ENCODE data around the gene ATRIP.

The ATRIP gene

GRCh38 chr3:48425281-48425812, 21.2 kb upstream of the ATRIP start:
- no peak for DNase-seq

- no peak for DNase-seq
Observed at GRCh38 chr3:48426401-48426909, 20.1 kb upstream of the ATRIP start.

DNA sequence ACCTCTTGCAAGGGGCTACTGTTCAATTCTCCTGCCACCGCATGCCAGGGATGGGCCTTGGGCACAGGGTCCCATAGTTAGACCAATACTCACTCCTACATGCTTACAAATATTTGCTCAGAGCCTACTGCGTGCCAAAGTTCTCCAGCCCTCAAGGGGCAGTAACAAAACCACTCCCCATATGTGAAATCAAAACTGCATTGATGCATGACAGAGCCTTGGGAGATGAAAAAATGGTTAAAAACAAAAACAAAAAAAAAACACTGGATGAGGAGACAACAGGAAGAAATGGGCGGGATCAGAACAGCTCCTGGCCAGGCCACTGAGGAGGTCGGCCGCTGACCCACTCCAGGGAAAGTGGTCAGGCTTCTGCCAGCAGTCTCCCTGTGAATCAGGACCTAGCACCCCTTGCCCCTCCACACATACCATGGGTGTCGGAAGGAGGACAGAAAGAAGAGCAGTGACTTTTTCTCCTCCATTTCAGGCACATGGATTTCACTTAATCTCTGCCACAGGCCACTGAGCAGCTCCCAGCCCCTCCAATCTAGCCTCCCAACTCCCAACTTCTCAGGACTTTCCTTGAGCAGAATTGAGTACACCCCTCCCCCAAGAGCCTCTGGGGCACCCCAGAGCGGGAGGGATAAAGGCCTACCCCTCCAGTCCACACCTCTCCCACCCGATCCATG, 19.4 kb upstream of the ATRIP start:
- DNase-seq: peak in 1 of 3 experiments; percentile 0

DNA sequence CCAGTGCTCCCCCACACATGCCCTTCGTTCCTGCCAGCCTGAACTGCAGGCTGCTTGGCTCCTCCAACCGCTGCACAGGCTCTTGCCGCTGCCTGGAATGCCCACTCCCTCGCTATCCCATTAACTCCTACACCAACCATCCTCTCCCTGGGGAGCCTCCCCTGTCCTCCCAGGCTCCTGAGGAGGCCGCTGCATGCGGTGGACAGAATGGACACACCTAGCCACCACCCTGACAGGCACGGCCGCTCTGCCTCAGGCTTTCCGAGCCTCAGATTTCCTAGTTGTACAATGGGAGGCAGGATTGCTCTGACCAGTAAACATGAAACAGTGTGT, 18.9 kb upstream of the ATRIP start:
- no peak for DNase-seq

- no peak for DNase-seq
Observed at GRCh38 chr3:48428088-48428571, 18.4 kb upstream of the ATRIP start.

DNA sequence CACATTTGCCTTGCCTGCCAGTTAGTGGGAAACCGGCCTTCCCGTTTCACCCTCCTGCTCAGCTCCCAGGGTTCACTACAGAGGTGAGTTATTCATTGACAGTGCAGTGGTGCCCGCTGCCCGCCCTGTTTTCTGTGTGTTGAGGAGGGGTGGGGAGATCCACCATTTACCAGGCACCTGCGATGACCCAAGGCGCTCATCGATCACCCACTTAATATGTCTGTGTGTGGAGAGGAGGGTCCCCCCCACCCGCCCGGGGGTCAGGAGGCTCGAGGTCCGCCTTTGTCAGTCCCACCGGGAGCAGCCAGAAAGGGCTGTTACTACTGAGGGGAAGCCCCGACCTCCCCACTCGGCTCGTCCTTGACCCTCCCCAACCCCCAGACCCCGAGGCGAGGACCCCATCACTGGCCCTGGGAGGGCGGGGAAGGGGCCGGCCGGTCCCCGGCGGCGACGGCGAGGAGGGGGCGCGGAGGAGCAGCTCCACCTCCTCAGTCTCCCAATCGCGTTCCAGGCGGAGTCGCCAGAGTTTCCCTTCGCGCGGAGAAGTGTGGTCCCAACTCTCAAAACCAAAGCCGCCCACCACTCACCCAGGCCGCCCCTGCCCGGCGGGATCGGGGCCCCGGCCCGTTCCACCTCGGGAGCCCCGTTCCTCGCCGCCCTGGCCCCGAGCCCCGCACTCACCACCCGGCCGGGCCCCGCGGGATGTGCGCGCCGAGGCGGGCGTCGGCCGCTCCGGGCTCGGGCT, 17.8 kb upstream of the ATRIP start:
- peak; percentile 15 to 69 (median 62) for DNase-seq

DNA sequence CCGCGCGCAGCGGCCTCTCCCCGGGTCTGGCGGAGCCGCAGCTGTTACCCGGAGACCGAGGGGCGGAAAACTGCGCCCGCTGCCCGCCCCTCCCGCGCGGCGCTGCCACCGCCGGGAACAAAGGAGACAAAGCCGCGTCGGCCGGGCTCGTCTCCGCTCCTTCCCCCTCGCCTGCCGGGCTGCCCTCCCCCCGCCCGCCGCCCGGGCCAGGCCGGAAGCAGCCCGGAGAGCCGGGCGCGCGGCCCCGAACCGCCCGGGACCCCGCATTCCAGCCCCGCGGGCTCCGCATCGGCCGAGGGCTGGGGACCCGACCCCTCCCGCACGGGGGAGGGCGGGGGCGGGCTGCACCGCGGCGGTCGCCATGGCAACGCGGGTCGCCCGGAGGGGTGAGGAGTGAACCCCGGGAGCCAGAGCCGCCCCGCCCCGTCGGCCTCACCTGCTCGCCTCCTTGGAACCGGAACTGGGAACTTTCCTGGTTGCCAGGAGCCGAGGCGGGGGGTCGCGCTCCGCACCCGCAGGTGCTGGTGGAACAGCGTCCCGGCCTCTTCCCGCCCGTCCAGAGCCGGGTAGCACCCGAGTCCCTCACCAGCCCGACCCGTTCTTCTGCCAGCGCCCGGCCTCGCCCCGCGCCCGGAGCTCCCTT, 17.1 kb upstream of the ATRIP start:
- DNase-seq: peak; percentile 62 to 88 (median 86)

DNA sequence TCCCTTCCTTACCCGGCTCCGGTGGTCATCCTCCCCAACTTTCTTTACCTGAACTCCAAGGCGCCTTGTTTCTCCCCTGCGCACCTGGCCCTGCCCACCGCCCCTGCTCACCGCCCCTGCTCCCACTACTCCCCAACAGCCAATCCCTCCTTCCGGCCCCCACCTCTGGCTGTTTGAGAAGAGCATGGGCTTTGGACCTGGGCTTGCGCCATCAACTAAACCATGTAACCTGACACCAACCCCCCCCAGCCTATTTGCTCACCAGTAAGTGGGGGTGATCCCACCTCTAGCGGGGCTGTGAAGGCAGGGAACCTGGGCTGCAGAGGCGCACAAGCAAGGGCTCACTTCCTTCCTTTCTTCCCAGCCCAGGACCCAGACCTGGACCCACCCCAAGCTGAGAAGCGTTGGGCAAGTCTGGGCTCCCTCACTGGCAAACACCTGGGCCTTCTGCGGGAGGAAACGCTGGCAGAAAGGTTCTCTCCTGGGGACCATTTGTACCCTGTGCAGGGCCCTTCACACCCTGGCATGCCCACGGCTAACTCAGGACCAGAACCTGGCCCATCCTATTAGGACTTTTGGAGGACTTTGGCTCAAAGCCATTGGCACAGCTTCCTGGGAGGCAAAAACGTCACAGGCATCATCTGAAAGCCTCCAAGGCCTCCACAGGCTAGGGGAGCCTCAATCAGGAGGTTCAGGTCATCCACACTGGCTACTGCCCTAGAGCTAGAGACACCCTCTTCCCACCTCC, 16.4 kb upstream of the ATRIP start, which contains the start of gene PLXNB1:
Gene PLXNB1 (minus strand): TSS at position 127 of the 748 bp plus-strand sequence. CDS start 5,475 bp downstream, outside the sequence.
- DNase-seq: peak; percentile 50 to 89 (median 84)

DNA sequence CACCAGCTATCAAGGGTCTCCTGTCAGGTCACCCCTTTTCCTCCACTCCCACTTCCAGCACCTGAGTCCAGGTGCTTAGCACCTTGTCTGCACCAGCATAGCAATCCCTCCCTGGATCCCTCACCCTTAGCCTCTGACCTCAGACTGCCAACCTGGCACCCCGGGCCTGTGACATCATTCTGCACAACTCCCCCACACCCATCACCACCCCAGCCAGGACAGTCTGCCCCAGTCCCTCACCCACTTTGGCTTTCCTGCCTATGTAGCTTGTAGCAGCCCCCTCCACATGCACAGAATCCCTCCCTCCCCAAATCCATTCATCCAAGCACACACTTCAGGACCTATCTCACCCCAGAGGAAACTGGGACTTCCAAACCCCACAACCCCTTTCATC, 15.8 kb upstream of the ATRIP start:
- DNase-seq: no peak

- DNase-seq: no peak
Observed at GRCh38 chr3:48431224-48432029, 15.1 kb upstream of the ATRIP start.

- DNase-seq: no peak
Observed at GRCh38 chr3:48432411-48433371, 13.8 kb upstream of the ATRIP start.

- no peak for DNase-seq
Observed at GRCh38 chr3:48433472-48434118, 12.9 kb upstream of the ATRIP start.

DNA sequence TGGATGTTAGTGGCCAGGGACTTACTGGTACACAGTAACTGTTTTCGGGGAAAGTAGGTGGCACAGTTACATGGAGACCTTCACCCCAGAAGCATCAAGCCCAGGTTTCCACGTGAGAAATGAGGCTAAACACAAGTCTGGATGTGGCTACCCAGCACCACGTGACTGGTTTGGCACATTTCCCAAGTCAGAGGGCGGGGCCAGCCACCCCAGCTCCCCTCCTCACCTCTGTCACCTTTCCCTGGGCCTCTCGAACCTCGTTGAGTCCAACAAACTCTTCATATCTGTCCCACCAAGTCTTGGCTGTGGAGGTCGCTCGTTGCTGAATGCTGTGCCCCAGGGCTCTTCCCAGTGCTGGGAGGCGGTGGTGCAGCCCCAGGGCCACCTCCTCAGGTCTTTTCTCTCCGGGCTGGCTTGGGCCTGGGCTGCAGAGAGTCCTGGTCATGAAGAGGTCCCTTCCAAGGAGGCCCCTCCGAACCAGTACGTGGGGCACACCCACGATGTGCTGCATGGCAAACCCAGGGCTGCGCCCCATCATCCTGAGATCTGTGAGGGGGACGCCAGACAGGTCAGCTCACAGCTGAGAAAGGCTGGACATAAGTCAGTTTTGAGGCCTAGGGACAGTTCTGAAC, 11.8 kb upstream of the ATRIP start:
- DNase-seq: no peak

DNA sequence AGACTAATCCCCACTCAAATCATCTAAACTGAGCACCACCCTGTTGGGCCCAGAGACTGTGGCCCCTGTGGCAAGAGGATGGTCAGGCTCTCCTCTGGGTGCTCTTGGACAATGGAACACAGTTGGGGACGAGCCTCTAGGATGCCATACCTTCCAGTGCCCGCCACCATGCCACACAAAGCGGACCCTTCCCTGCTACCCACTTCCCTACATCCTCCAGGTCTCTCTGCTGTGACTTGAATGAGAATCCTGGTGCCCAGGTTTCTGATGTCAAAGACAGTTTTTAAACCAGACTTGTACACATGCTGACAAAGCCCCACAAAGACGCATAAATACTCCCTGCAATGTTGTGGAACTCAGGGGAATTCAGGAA, 11.3 kb upstream of the ATRIP start:
- DNase-seq: no peak

DNA sequence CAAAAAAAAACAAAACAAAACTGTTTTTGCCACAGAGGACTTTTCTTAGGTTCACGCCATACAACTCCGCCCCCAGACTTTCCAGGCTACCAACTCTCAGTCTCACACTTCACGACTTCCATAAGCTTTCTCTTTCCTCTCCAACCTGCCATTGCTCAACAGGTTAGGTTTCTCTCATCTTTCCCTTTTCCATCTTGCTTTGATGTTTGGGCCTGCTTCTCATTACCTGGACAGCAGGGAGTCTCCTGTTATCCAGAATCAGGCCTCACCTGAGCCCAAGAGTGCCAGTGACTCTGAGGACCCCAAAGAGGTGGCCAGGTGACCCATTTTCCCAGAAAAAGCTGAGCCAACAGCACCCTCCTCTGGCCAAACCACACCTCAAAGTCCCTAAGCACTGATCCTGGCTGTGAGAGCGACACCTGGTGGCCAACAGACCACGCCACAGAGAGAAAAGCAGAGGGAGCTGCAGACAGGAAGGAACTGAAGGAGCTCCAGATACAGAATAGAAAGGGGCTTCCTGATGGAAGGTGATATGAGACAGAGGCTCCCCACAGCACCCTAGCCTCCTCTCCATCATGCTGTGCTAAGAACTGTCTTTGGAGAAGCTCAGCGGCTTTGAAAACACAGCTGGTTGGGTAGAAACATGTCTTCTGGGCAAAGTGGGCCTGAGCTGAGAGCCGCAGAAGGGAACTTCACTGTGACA, 10.6 kb upstream of the ATRIP start:
- DNase-seq: peak; percentile 52 to 84 (median 67)

GRCh38 chr3:48436477-48436787, 10.1 kb upstream of the ATRIP start:
- DNase-seq: no peak

DNA sequence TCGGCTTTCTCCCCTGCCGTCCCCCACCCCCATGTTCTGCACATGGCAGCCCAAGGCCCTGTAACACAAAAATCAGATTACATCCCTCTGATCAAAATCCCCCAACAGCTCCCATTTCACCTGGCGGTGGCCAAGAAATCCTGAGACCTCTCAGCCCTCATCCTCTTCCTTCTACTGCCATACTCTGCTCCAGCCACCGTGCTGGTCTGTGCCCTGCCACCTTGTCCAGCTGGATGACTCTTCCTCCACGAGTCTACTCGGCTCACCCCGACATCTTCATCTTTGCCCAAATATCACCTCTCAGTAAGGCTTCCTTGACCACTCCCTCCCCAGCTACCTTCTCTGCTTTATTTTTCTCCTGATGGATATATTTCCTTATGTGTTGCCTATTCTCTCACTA, 9.7 kb upstream of the ATRIP start:
- DNase-seq: no peak

GRCh38 chr3:48437812-48438211, 8.7 kb upstream of the ATRIP start:
- DNase-seq: no peak

Measured in NCI-H1417 (cell line).